NCI-H446 treated with DMSO at 0.1 percent for 48 hours (cell line): ENCODE data around the gene RER1.

Source experiments
- DNase-seq: peaks from one replicate; lab custom pipeline; 2025; lab: John Stamatoyannopoulos, UW

The RER1 gene

DNA sequence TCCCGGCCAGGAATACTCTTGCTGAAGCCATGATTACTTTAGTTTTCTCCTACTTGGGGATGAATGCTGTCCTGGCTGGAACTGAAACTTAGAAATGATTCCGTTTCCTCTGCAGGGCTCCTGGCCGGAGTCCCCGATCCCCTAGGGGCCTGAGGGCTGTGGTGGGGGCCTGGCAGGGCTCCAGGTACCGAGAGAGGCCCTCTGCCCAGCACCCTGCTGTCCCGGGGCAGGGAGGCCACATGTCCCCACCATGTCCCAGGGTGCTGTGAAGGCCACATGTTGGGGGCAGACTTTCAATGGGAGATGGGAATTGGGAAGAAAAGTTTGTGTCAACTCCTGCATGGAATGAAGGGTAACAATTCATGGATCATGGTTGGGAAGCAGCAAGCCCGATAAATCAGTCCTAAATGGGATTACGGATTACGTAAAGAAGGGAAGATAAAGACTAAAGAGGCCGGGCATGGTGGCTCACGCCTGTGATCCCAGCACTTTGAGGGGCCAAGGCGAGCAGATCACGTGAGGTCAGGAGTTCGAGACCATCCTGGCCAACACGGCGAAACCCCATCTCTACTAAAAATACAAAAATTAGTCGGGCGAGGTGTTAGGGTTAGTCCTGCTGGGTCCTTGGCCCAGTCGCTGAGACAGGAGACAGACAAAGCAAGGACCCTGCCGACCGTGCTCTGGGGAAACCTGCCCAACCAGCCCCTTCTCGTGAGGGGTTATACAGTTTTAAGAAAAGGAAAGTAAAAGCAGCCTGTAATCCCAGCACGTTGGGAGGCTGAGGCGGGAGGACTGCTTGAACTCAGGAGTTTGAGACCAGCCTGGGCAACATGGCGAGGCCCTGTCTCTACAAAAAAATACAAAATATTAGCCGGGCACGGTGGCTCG lies 37.8 kb upstream of the RER1 start:
- no peak for DNase-seq

DNA sequence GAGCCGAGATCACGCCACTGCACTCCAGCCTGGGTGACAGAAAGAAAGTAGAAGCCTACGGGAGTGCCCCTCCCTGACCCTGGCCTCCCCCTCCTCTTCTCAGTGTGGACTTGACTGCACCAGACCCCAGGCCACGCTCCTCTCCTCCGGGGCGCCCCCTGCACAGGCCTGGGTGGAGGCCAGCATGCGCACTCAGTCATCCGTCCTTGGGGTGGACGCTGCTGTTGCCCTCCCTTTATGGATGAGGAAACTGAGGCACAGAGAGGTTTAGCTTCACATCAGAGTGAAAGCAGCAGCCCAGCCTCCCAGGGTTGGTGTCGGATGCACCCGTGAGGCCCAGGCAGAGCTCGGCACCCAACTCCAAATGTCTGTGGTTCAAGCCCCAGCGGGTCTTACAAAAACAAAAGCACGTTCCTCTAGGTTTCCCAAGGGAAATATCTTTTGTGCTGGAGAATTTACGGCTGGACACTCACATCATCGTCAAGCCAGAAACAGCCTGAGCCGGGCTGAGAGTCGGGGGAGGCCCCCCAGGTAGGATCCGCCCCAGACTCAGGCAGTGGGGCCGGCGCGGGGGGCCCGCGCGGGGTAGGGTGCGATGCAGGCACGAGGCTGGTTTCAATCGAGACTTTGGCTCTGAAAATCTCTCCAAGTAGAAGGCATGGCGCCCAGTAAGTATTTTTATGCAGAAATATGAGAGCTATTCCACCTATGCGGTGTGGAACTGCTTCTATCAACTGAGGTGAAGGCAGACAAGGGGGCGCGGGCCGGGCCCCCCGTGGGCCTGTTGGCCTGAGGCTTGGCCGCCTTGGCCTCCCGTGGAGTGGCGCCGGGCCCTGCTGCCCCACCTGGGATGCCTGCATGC lies 36.9 kb upstream of the RER1 start:
- DNase-seq = no peak

DNA sequence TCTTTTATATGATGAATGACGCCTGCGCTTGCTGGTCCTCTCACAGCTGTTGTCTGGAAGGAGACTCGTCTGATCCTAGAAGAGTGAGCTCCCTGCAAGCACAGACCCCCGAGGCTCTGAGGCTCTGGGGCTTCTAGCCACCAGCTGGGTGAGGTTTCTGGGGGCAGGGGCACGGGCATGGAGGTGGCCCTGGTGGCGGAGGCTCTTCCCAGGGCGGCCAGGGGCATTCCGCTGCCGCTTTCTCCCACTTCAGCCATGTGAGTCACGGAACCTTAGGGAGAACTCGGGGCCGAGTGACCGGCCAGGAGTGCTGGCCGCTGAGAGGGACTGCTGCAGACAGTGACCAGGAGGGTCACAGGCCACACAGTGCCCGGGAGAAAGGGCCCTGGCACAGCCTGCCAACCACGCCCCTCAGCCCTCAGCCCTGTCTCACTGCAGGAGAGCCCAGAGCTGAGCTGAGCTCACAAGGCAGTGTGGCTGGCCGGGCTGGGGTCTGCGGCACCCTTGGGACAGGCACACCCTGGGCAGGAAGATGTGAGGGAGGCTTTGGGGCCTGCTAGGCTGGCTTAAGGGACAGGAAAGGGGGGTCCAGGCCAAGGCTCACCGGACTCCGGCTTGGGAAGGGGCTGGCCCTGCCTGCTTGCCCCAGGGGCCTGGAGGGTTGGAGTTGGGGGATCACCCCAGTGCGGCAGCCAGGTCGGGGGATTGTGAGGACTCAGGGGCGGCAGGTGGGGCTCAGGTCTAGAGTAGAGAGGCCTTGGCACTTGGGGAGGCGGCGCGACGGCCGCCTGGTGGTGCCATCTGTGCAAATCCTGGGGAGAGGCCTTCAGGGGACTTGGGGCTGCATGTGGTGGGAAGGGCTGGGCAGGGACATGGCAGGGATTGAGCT lies 36.0 kb upstream of the RER1 start:
- DNase-seq = no peak

DNA sequence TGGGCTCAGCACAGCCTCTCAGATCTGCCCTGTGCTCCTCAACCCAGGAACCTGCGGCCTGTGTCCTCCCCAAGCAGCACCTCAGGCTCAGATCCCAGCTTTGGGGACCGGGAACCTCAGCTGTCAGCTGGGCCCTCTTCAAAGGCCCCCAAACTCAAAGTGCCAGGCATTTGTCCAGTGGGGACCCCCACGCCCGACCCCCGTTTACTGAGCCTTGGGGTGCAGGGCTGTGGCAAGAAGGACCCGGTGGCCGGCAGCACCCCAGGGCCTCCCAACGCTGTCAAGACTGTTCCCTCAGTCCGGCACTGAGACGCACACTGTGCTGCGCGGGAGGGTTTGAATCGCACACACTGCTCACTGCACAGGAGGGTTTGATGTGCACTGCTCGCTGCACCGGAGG lies 35.2 kb upstream of the RER1 start:
- no peak for DNase-seq

DNA sequence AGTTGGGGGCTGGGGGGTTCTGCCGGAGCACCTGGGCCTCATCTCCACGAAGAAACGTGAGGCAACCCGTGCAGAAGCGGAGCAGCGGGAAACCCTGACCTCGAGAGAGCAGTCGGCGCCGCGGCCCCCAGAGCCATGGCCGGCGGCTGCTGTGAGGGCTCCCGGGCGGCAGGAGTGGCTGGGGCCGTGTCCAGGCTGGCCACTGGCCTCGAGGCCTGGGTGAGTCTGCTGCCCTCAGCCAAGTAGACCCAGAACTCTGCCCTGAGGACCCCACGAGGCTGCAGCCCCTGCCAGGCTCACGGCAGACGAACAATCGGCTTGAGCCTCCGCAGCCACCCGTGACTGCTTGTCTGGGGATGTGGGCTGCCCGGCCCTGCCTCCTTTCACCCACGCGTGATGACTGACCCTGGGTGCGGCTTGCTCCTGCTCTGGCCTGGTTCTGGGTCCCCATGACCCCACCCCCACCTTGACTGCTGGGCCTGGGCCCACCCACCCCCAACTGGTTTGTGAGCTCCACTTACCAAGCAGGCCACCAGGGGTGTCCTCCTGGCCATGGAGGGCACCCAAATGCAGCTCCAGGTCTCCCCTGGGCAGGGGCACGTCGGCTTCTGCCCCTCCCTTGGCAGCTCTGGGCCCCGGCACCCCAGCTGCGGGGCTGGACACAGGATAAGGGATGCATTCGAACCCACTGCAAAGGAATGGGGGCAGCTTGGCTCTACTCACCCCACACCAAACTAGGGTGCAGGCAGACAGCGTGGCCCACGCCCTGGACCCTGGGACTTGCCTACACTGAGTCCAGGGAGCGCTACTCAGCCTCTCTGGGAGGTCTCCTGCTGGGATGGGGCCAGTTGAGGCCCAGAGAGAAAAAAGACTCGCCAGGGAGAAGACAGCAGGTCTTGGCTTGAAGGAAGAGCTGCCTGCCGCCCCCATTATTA lies 34.5 kb upstream of the RER1 start:
- DNase-seq = no peak

DNA sequence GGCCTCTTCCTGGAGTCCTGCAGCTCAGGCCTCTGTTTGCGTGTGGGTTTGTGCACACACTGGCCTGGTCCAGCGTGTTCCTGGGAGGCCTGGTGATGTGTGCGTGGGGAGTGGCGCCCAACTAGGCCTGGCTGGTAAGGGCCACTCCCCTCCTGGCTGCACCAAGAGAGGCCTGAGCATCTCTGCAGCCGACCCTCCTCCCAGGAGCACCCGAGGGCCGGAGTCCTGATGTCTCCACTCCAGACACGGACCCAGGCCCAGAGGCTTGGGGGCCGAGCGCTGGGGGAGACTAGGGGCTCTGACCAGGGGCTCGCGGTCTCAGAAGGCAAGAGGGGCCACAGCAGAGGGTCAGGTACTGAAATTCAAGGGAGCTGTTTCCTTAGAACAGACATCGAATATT lies 33.6 kb upstream of the RER1 start:
- DNase-seq = no peak

DNA sequence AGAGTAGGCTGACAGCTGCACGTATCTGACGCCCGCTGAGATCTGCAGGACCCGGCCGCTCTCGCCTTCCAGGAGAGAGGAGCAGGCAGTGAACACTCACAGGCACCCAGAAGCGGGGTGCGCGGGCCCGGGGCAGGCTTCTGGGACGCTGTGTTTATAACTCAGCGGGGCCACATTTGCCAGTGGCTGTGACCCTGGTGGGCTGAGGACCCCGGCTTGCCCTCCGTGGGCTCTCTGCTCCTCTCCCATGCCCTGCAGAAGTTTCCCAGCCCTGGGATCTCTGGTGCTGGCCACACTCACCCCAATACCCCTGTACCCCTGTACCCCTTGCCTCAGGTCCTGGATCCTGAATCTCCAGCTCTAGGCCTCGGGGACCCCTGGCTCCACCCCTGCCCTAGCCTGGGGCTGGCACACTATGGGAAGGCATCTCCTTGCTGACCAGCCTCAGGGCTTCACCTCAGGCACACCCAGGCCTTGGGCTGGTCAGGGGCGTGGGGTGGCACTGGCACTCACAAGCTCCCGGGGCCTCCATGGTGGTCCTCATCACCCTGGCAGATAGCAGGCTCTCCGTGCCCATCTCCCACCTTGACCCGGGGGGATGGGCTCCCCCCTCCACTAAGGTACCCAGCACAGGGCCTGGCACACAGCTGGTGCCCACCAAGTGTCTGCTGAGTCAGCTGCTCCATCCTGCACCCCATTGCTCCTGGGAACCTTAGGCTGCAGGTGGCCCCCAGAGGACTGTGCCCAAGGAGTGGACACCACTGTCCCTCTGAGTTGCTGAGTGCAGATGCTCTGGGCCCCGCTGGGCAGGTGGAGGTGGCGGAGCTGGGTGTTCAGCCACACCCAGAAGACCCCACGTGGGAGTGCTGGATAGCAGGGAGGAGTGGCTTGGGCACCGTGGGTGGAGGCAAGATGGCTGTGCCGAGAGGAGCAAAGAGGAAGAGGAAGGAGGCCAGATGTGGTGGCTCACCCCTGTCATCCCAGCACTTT lies 32.7 kb upstream of the RER1 start:
- no peak for DNase-seq

DNA sequence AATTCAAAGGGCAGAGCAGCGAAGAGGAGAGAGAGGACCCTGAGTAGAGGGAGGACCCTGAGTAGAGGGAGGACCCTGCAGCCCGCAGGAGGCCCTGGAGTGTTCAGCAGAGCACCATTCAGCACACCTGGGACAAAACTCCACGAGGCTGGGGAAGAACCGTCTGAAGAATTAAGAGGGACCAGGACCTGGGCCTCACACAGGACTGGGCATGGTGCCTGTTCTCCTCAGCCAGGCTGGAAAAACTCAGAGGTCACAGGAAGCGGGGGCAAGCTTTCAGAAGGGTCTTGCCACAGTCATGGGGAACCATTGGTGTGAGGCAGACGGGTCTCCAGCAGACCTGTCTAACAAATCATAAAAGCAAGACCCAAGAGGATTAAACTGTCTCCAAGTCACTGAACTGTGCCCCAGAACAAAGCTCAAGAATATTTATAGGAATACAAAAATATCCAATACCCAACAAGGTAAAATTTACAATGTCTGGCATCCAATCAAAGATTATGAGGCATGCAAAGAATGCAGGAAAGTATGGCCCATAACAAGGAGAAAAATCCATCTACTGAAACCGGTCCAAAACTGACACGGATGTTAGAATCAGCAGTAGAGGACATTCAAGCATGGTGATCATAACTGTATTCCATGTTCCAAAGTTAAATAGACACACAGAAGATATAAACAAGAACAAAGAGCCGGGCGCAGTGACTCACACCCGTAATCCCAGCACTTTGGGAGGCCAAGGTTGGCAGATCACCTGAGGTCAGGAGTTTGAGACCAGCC lies 30.9 kb upstream of the RER1 start:
- no peak for DNase-seq

DNA sequence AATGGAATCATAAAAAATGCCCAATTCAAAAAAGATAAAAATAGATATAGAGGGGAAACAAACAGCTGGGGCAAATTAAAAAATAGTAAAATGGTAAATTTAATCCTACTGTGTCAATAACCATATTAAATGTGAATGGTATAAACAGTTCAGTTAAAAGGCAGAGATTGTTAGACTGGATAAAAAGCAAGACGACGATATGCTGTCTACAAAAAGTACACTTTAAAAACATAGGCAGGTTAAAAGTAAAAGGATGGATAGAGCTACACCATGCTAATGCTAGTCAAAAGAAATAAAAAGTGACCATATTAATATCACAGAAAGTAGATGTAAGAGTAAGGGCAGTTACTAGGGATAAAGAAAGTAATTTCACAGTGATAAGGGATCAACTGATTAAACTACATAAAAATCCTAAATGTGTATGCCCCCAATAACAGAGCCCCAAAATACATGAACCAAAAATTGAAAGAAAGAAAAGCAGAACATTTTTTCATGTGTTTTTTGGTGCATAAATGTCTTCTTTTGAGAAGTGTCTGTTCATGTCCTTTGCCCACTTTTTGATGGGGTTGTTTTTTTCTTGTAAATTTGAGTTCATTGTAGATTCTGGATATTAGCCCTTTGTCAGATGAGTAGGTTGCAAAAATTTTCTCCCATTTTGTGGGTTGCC lies 27.7 kb upstream of the RER1 start:
- no peak for DNase-seq

DNA sequence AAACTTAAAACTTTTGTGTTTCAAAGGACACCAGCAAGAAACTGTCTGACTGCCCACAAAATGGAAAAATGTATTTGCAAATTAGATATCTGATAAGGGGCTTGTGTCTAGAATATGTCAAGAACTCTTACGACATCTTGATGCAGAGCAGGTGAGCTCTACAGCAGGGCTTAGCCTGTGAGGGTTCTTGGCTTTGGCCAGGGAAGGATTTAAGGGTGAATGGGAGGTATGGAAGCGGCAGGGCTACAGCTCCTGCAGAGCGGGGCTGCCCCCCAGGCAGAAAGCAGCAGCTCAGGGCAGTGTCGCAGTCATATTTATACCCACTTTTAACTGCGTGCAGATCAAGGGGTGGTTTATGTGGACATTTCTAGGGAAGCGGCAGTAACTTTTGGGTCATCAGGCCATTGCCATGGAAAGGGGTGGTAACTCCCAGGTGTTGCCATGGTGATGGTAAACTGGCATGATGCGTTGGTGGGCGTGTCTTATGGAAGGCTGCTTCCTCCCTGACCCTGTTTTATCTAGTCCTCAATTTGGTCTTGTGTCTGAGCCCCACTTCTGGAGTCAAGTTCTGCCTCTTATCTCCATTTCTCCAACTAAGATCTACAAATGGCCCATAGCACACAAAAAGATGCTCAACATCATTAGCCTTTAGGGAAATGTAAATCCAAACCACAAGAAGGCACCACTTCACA lies 23.4 kb upstream of the RER1 start:
- DNase-seq = no peak

DNA sequence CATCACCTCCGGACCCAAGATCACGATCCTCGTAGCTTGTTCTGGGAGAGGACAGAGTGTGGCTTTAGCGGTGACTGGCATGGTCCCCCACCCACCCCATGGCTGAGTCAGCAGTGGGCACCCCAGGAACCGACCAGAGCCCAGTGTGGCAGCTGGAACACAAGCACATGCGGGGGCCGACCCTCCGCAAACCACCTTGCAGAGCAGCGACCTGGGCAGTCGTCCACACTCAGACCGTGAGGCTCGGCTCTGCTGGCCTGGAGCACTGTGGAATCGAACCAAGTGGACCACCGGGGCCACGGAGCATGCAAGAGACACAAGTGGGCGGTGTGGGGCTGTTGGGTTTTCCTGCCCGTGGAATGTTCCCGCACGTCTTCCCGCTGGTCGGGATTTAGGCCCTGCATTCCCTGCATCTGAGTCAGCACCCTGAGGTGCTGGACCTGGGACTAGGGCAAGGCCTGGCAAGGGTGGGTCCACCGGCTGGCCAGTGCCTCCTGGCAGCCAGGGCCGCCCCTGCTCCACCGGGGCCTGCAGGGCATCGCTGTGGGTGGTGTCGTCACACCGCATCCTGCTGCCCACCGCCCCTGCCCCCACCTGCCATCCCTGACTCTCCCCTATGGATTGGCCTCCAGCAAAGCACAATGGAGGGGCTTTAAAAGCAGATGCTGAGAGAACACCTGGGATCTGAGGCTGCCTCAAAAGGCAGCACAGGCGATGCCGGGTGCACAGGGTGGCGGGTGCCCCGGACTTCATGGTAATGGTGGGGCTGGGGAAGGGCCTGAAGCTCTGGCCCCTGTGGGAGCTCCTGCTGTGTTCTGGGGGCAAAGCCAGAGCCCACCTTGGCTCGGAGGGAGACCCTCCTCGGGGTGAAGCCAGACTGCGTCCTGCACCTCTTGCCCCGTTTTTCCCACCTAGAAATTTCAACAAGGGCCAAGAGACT lies 18.8 kb upstream of the RER1 start:
- DNase-seq = no peak

DNA sequence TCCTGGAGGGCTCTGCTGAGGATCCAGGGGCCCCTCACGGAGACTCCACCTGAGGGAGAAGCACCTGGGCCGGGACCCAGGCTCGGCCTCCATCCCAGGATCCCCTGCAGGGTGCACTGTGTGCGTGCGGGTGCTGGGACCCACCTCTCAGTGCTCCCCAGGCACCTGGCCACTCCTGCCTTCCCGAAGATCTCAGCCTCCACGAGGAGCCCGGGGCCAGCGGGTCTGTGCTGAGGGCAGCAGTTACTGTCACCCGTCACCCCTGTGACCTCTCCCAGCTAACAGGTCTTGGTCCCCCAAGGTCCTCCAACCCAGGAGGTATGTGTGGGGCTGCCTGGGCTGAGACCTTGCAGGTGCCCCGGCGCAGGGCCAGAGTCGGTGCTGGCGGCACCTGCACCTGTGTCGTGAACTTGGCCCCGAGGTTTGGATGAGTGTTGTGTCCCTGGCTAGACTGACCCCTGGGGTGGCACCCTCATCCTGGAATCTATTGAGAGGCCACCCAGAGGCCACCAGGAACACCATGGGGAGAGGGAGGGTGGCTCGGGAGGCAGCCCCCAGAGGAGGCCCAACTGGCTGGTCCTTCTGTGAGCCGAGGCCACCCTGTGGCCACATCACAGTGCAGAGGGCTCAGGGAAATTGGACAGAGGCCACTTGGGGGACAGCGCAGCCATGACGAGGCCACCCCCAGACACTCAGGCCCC lies 17.9 kb upstream of the RER1 start:
- DNase-seq = no peak

DNA sequence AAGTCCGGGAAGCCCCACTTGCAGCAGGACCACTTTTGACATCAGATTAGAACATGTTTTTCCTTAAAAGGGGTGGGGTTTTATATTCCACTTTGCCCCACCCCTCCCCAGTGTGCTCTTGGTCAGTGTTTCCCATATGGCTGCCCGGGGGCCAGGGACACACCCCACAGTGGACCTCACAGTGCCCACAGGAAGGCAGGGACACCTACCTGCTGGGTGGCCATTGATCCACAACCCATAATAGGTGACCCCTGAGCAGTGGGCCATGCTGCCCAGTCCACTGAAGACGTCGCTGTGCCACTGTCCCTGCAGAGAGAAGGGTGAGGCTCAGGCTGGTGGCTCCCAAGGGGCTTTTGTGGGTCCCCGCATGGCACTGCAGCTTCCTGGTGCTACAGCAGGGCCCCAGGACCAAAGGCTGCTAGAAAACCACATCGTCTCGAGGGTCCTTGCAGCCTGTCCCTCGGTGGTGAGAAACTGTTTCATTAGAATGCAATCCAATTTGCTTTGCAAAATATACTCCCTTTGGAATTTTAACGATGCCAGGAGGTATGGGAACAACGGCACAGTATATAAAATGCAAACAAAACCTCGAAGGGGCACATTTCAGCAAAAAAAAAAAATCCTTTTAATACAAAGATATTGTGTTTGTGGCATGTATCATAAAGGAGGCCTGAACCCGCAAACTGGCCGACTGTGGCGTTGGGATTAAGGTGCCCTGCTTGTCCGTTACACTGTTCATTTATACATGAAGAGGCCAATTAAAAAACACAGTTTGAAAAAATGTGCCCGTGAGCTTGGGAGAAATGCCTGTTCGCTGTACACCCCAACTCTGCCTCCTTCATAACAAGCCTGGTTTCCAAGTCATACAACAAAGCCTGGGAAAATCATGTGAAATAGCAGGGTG lies 17.1 kb upstream of the RER1 start:
- no peak for DNase-seq

DNA sequence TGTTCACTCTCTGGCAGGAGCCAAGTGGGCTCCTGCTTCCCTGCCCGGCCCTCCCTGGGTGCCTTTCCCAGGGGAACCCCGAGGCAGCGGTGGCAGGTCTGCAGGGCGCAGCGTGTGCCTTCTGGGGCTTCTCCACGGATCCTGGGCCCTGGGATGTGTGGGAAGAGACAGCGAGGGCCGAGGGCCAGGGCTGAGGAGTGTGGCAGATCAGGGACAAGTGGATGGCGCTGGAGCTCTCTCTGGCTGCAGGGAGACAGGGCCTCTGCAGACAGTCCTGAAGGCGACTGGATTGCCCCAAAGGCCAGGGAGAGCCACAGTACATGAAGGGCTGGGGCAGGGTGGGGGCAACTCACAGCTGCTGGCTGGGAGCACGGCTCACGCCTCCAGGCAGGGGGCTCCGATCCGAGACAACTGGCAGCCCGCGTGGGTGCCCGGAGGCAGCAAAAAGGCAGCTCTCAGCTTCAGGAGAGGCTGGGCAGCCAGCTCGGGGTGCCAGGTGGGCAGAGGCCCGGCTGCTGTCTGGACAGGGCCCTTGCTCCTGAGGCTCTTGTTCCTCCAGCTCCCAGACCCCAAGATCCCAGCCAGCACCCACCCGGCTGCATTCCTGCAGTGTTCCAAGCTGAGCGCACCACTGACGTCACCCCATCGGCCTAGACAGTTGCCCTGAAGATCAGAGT lies 16.3 kb upstream of the RER1 start:
- DNase-seq = no peak

DNA sequence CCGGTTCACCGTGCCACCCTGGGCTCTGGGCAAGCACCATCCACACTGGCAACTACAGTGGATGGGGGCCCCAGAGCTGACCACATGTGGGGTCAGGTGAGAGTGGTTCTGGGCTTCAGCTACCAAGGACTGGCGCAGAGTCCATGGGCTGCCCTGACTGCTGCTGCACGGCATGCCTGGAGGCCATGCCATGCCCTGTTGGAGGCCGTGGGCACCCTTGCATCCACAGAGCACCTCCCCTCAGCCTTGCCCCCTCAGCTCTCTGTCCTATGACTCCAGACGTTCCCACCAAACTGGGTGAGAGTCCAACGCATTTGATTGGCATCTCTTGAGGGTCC lies 15.7 kb upstream of the RER1 start:
- no peak for DNase-seq
